Measurements from ENCODE around the gene DYNC1I1.

- TF ChIP-seq CTCF (conservative IDR thresholded peaks at IDR 0.05; ENCODE audit: low read depth, low read length) (no peak), EZH2 (IDR thresholded peaks at IDR 0.05; ENCODE audit: borderline replicate concordance, low read depth, low read length, poor library complexity, severe bottlenecking) (no peak)
Measured at GRCh38 chr7:95972523-95972922, 200.2 kb downstream of the DYNC1I1 start.

All from A673 (cell line).